ENCODE measurements around the gene ZNF846. TPM values are rescaled to one million over a fixed set of nuclear protein-coding genes. Genes with fewer than 3 reads are reported as not detected.

Gene ZNF846
- polyA plus RNA-seq, 1 donor (not counting 4 experiments of a cell fraction or from before 2014, with no cell fraction given): 8.9 TPM

DNA sequence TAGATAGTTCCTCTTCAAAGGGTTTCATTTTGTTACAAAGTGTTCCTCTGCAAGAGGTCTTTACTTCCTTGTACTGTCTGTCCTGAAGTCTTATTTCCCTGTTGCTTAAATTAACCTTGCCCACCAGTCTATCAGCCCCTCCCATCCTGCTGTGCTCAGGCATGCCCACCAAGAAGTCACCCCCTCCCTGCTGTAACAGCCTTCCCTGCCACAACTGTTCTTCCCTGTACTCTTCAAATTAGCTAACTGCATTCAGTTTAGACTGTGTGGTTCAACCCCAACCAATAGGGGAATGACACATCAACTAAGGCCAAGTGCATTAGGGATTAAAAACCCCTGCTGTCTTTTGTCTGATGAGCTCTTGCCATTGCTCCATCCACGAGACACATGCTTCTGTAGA is 59.2 kb downstream of the ZNF846 start:
- dilution Hi-C loops (cut with MboI; ENCODE audit: extremely low pct_ligation_motif_present, low sequenced_read_pairs): no loop called here
- peaks cover 1% of the 10 kb centered on the region for H3K9me3 ChIP-seq (ENCODE audit: control insufficient read depth, low read depth, low read length)
- H3K27ac ChIP-seq (ENCODE audit: control insufficient read depth, insufficient read depth, low read length): no peak overlapping the region
- no peak overlapping the region for H3K4me2 ChIP-seq (ENCODE audit: control insufficient read depth, extremely low read depth, insufficient read depth, low read depth, low read length)
- DNase-seq (ENCODE audit: low read depth, low spot score) (no peak), FAIRE-seq (no peak)
- H3K9me1 ChIP-seq (ENCODE audit: control insufficient read depth, extremely low read depth, insufficient read depth, low read length): no peaks in the 10 kb centered on the region
- H3K4me3 ChIP-seq (ENCODE audit: control insufficient read depth in 2 of 3, extremely low read depth in 1 of 3, insufficient read depth in 2 of 3, low read depth in 1 of 3, low read length in 3 of 3): no peak overlapping the region
- no peaks in the 10 kb centered on the region for H3K36me3 ChIP-seq (ENCODE audit: control insufficient read depth in 2 of 2, extremely low read depth in 1 of 2, insufficient read depth in 2 of 2, low read length in 2 of 2)
- no peaks in the 10 kb centered on the region for H3K79me2 ChIP-seq (ENCODE audit: control insufficient read depth, insufficient read depth, low read length)
- H3K9ac ChIP-seq (ENCODE audit: control insufficient read depth, extremely low read depth, insufficient read depth, low read length): no peak overlapping the region
- no peak overlapping the region for H2AFZ ChIP-seq (ENCODE audit: control insufficient read depth, low read length)
- no peak for TF ChIP-seq EZH2 (IDR thresholded peaks at IDR 0.05; ENCODE audit: low read length)
- TF ChIP-seq, protein P1, sequence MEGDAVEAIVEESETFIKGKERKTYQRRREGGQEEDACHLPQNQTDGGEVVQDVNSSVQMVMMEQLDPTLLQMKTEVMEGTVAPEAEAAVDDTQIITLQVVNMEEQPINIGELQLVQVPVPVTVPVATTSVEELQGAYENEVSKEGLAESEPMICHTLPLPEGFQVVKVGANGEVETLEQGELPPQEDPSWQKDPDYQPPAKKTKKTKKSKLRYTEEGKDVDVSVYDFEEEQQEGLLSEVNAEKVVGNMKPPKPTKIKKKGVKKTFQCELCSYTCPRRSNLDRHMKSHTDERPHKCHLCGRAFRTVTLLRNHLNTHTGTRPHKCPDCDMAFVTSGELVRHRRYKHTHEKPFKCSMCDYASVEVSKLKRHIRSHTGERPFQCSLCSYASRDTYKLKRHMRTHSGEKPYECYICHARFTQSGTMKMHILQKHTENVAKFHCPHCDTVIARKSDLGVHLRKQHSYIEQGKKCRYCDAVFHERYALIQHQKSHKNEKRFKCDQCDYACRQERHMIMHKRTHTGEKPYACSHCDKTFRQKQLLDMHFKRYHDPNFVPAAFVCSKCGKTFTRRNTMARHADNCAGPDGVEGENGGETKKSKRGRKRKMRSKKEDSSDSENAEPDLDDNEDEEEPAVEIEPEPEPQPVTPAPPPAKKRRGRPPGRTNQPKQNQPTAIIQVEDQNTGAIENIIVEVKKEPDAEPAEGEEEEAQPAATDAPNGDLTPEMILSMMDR (optimal IDR thresholded peaks at IDR 0.05 in 1 of 3, IDR thresholded peaks at IDR 0.05 in 1 of 3, conservative IDR thresholded peaks at IDR 0.05 in 1 of 3; ENCODE audit: extremely low read depth in 1 of 3, insufficient read depth in 2 of 3, low read length in 3 of 3): no peak
- H4K20me1 ChIP-seq (ENCODE audit: control insufficient read depth, extremely low read depth, insufficient read depth, low read length): no peaks in the 10 kb centered on the region
- H3K4me1 ChIP-seq (ENCODE audit: control insufficient read depth, extremely low read depth, insufficient read depth, low read length): no peaks in the 10 kb centered on the region
- no peaks in the 10 kb centered on the region for H3K27me3 ChIP-seq (ENCODE audit: control insufficient read depth, extremely low read depth, insufficient read depth, low read length)

DNA sequence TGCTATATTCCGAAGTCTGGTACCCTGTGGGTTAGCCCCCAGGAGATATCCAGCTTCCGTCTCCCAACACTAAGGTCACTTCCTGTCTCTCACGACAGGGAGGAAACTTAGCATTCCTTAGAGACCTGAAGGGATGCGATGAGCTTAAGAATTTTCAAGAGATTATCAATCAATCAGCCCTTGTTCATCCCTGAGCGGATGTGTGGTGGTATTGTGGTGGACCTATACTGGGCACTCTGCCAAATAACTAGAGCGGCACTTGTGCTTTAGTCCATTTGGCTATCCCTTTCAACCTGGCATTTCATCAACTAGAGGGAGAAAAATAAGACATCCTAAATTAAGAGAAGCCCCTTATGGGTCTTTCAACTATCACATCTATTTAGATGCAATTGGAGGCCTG is 62.7 kb downstream of the ZNF846 start:
- DNase-seq (ENCODE audit: low read depth, low spot score) (no peak), FAIRE-seq (no peak)
- H3K4me2 ChIP-seq (ENCODE audit: control insufficient read depth, extremely low read depth, insufficient read depth, low read depth, low read length): no peak overlapping the region
- H3K27me3 ChIP-seq (ENCODE audit: control insufficient read depth, extremely low read depth, insufficient read depth, low read length): no peaks in the 10 kb centered on the region
- no peaks in the 10 kb centered on the region for H3K79me2 ChIP-seq (ENCODE audit: control insufficient read depth, insufficient read depth, low read length)
- H3K4me3 ChIP-seq (ENCODE audit: control insufficient read depth in 2 of 3, extremely low read depth in 1 of 3, insufficient read depth in 2 of 3, low read depth in 1 of 3, low read length in 3 of 3): no peak overlapping the region
- peaks cover 4% of the 10 kb centered on the region for H3K4me1 ChIP-seq (ENCODE audit: control insufficient read depth, extremely low read depth, insufficient read depth, low read length)
- dilution Hi-C loops (cut with MboI; ENCODE audit: extremely low pct_ligation_motif_present, low sequenced_read_pairs): no loop called here
- H4K20me1 ChIP-seq (ENCODE audit: control insufficient read depth, extremely low read depth, insufficient read depth, low read length): no peaks in the 10 kb centered on the region
- no peak overlapping the region for H3K9ac ChIP-seq (ENCODE audit: control insufficient read depth, extremely low read depth, insufficient read depth, low read length)
- H3K9me1 ChIP-seq (ENCODE audit: control insufficient read depth, extremely low read depth, insufficient read depth, low read length): no peaks in the 10 kb centered on the region
- no peaks in the 10 kb centered on the region for H3K36me3 ChIP-seq (ENCODE audit: control insufficient read depth in 2 of 2, extremely low read depth in 1 of 2, insufficient read depth in 2 of 2, low read length in 2 of 2)
- no peak for TF ChIP-seq EZH2 (IDR thresholded peaks at IDR 0.05; ENCODE audit: low read length)
- TF ChIP-seq, protein P1 (optimal IDR thresholded peaks at IDR 0.05 in 1 of 3, IDR thresholded peaks at IDR 0.05 in 1 of 3, conservative IDR thresholded peaks at IDR 0.05 in 1 of 3; ENCODE audit: extremely low read depth in 1 of 3, insufficient read depth in 2 of 3, low read length in 3 of 3): no peak
- H2AFZ ChIP-seq (ENCODE audit: control insufficient read depth, low read length): no peak overlapping the region
- H3K9me3 ChIP-seq (ENCODE audit: control insufficient read depth, low read depth, low read length): no peaks in the 10 kb centered on the region
- no peak overlapping the region for H3K27ac ChIP-seq (ENCODE audit: control insufficient read depth, insufficient read depth, low read length)
